ENCODE data around the gene CHST6. TPM values are rescaled to one million over a fixed set of nuclear protein-coding genes. Genes with fewer than 3 reads are reported as not detected.

CHST6 gene
- total and polyA plus RNA-seq, 2 of the 8 experiments (the other 6 are each of a cell fraction or from before 2014, with no cell fraction given) = 18.2 to 25.4 TPM

DNA sequence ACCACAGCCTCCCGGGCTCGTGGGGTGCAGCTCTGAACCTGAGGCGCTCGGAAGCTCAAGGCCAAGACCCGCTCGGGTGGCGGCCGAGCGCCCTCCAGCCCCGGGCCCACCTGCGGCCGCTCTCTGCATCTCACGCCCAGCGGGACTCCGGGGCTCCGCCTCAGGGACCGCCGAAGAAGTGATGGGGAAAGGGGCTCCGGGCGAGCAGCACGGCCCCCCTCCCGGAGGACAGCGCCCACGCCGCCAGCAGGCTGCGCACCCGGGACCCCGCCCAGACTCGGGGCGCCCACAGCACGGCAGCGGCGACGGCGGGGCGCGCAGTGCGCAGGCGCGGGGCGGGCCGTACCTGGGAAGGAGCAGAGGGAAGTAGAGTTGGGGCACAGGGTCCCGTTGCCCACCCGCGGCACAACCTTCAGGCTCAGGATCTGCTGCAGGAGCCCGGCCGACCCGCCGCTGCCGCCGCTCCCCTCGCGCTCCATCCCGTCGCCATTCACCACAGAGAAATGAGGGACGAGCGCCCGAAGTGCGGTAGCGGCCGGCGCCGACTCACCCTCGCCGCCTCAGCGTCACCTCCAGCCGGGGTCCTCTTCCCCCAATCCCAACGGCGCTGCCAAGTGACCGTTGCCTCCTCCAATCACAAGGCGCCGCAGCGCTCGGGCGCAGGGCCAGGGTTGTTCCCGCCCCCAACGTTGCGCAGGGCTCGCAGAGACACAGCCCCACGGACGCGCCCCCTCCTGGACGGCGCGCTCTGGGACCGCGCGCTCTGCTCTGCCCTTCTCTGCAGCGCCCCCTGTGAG lies 30.9 kb downstream of the CHST6 start, which contains the start of gene TMEM170A:
Gene TMEM170A, minus strand, starts transcription at position 568 of the 797 bp plus-strand sequence. Its CDS starts 89 bp downstream, at position 479.
- H2BK5ac ChIP-seq (ENCODE audit: low read depth, low read length) = peak within 1 kb of the TSS; percentile 98
- no peak within 1 kb of the TSS for H2BK12ac ChIP-seq (ENCODE audit: low read depth, low read length)
- H3K36me3 ChIP-seq (ENCODE audit: control insufficient read depth in 2 of 4, insufficient read depth in 4 of 4, low read length in 3 of 4) = no peaks in the 10 kb centered on the region
- peak within 1 kb of the TSS; percentile 98 for H4K5ac ChIP-seq (ENCODE audit: insufficient read length, low read depth, low read length)
- peak within 1 kb of the TSS; percentile 30; the same call in 1 of the 2 replicates for H2AFZ ChIP-seq (ENCODE audit: low read length)
- peak within 1 kb of the TSS; percentile 93 for H3K56ac ChIP-seq (replicated peaks; ENCODE audit: insufficient read length, low read depth, low read length)
- H3K4ac ChIP-seq (replicated peaks; ENCODE audit: insufficient read length, low read depth, low read length) = no peak within 1 kb of the TSS
- no peak within 1 kb of the TSS for H2BK15ac ChIP-seq (ENCODE audit: low read length)
- H3K14ac ChIP-seq (ENCODE audit: insufficient read length) = no peak within 1 kb of the TSS
- H4K8ac ChIP-seq (ENCODE audit: extremely low read depth, insufficient read depth, low read length) = peak within 1 kb of the TSS; percentile 96
- H3K9me3 ChIP-seq (ENCODE audit: insufficient read depth in 2 of 2, low read depth in 1 of 2, low read length in 1 of 2) = no peaks in the 10 kb centered on the region
- peaks cover 3 to 44% of the 10 kb centered on the region in 2 experiments for H3K79me2 ChIP-seq (ENCODE audit: control insufficient read depth in 1 of 2, insufficient read depth in 2 of 2, low read length in 2 of 2)
- peak within 1 kb of the TSS; percentile 55 to 91 (median 88) for H3K4me3 ChIP-seq (ENCODE audit: extremely low read depth in 1 of 4, insufficient read depth in 2 of 4, low read depth in 3 of 4, low read length in 4 of 4)
- peak within 1 kb of the TSS; percentile 93 for H4K91ac ChIP-seq (replicated peaks; ENCODE audit: insufficient read length, low read length)
- H3K27me3 ChIP-seq (replicated peaks in 1 of 4; ENCODE audit: control insufficient read depth in 3 of 4, extremely low read depth in 1 of 4, insufficient read depth in 3 of 4, low read length in 3 of 4) = no peaks in the 10 kb centered on the region
- ChIA-PET CTCF (ENCODE audit: partially characterized antibody) (interaction anchor here (0.8 to 9.6 kb wide), 44 partner anchors 8 to 604 kb away, joined by 3 to 181 read pairs (median 4); partner anchors contain the start of genes ADAT1, CFDP1, CHST5 and CHST6), POLR2A (ENCODE audit: partially characterized antibody) (interaction anchor here (0.7 to 2.7 kb wide), 9 partner anchors 10 to 185 kb away, joined by 3 to 23 read pairs (median 3); partner anchors contain the start of genes CFDP1 and CHST6)
- peak within 1 kb of the TSS; percentile 55 to 98 (median 88) for H3K9ac ChIP-seq (replicated peaks in 1 of 4; ENCODE audit: extremely low read depth in 1 of 4, low read depth in 3 of 4, low read length in 3 of 4)
- FAIRE-seq (no peak), DNase-seq (ENCODE audit: low read depth in 1 of 2, low spot score in 2 of 2) (peak; percentile 94 to 99)
- H2BK120ac ChIP-seq (replicated peaks; ENCODE audit: low read depth, low read length) = no peak within 1 kb of the TSS
- peaks cover 0 to 2% (median 2%) of the 10 kb centered on the region in 4 experiments; a peak in 1 of 7 replicates for H3K4me1 ChIP-seq (replicated peaks in 1 of 4; ENCODE audit: control insufficient read depth in 3 of 4, insufficient read depth in 4 of 4, low read length in 3 of 4)
- H3K23me2 ChIP-seq (ENCODE audit: low read depth, low read length) = 0 out of 2 replicates have a peak, but pooled peaks cover 1% of the 10 kb centered on the region
- no peak within 1 kb of the TSS for H2BK20ac ChIP-seq (ENCODE audit: low read length)
- no peak within 1 kb of the TSS for H2AK5ac ChIP-seq (ENCODE audit: low read depth, low read length)
- H3K23ac ChIP-seq (ENCODE audit: insufficient read length) = no peak within 1 kb of the TSS
- 1% methylated on average over 72 of the region's 89 CpGs; no CpG with 5 or more reads in 1 of the 2 experiments for WGBS, 2 experiments (ENCODE audit: extremely low coverage in 1 of 2, insufficient coverage in 1 of 2, insufficient read length in 1 of 2, insufficient replicate concordance in 2 of 2, low coverage in 1 of 2, low lambda C conversion rate in 2 of 2, missing lambda C conversion rate in 1 of 2)
- H3K4me2 ChIP-seq (ENCODE audit: insufficient read depth in 1 of 2, low read depth in 2 of 2, low read length in 2 of 2) = peak within 1 kb of the TSS; percentile 75 to 77
- peaks cover 5 to 16% of the 10 kb centered on the region in 2 experiments for H4K20me1 ChIP-seq (replicated peaks in 1 of 2; ENCODE audit: control insufficient read depth in 1 of 2, insufficient read depth in 2 of 2, low read length in 2 of 2)
- peak within 1 kb of the TSS; percentile 99 for H3K18ac ChIP-seq (ENCODE audit: extremely low read depth, low read length)
- peaks cover 4% of the 10 kb centered on the region; the same call in 1 of the 2 replicates for H3K79me1 ChIP-seq (ENCODE audit: low read depth, low read length)
- peak within 1 kb of the TSS; percentile 92 for H3K27ac ChIP-seq (ENCODE audit: low read depth, low read length)
- TF ChIP-seq MAFK (IDR thresholded peaks at IDR 0.05; ENCODE audit: low read depth, low read length) (no peak), GTF2F1 (IDR thresholded peaks at IDR 0.05; ENCODE audit: borderline replicate concordance, low read depth, low read length) (no peak), SIN3A (conservative IDR thresholded peaks at IDR 0.05 in 1 of 2, IDR thresholded peaks at IDR 0.05 in 1 of 2; ENCODE audit: low read depth in 1 of 2, low read length in 2 of 2) (peak in 1 of 2 experiments; percentile 78; a peak in 2 of 4 replicates), RAD21 (IDR thresholded peaks at IDR 0.05 in 1 of 2, conservative IDR thresholded peaks at IDR 0.05 in 1 of 2; ENCODE audit: low read depth in 2 of 2, low read length in 2 of 2) (peak; percentile 58 to 76), POU5F1 (IDR thresholded peaks at IDR 0.05; ENCODE audit: low read depth, low read length) (no peak), HDAC6 (IDR thresholded peaks at IDR 0.05; ENCODE audit: low read depth, low read length) (no peak), SP4 (IDR thresholded peaks at IDR 0.05; ENCODE audit: low read length) (no peak)
- TF ChIP-seq, protein P1, sequence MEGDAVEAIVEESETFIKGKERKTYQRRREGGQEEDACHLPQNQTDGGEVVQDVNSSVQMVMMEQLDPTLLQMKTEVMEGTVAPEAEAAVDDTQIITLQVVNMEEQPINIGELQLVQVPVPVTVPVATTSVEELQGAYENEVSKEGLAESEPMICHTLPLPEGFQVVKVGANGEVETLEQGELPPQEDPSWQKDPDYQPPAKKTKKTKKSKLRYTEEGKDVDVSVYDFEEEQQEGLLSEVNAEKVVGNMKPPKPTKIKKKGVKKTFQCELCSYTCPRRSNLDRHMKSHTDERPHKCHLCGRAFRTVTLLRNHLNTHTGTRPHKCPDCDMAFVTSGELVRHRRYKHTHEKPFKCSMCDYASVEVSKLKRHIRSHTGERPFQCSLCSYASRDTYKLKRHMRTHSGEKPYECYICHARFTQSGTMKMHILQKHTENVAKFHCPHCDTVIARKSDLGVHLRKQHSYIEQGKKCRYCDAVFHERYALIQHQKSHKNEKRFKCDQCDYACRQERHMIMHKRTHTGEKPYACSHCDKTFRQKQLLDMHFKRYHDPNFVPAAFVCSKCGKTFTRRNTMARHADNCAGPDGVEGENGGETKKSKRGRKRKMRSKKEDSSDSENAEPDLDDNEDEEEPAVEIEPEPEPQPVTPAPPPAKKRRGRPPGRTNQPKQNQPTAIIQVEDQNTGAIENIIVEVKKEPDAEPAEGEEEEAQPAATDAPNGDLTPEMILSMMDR (IDR thresholded peaks at IDR 0.05; ENCODE audit: control extremely low read depth in 1 of 3, insufficient read depth in 1 of 3, low read depth in 1 of 3, low read length in 3 of 3) = peak; percentile 98 to 100 (median 99)
